Measurements from ENCODE around the gene SNTG2. TPM values are rescaled to one million over a fixed set of nuclear protein-coding genes. Genes with fewer than 3 reads are reported as not detected.

The SNTG2 gene
- total RNA-seq, 1 donor from 2014 or later, result 1.9 TPM

GRCh38 chr2:943821-944220 is 6.8 kb upstream of the SNTG2 start:
- Mint-ChIP-seq H3K27ac (ENCODE audit: unreplicated experiment) (no peak overlapping the region), H3K36me3 (ENCODE audit: low read depth, unreplicated experiment) (no peaks in the 10 kb centered on the region), H3K4me3 (ENCODE audit: unreplicated experiment) (no peak overlapping the region), H3K4me1 (ENCODE audit: low read depth, unreplicated experiment) (peaks cover 17% of the 10 kb centered on the region), H3K9me3 (ENCODE audit: unreplicated experiment) (peaks cover 4% of the 10 kb centered on the region), H3K27me3 (ENCODE audit: low read depth, unreplicated experiment) (peaks cover 13% of the 10 kb centered on the region)
- Histone ChIP-seq H3K9me3 (ENCODE audit: insufficient read depth, low read depth, low read length) (no peaks in the 10 kb centered on the region), H3K27me3 (ENCODE audit: insufficient read depth, low read length) (peaks cover 1% of the 10 kb centered on the region), H3K4me1 (ENCODE audit: insufficient read depth, low read length) (no peaks in the 10 kb centered on the region), H2AFZ (ENCODE audit: low read depth, low read length) (no peak overlapping the region), H4K20me1 (ENCODE audit: insufficient read depth, low read length) (no peaks in the 10 kb centered on the region), H3K36me3 (ENCODE audit: insufficient read depth, low read length) (no peaks in the 10 kb centered on the region), H3K27ac (ENCODE audit: low read depth, low read length) (no peak overlapping the region), H3K4me3 (ENCODE audit: insufficient read depth, low read depth, low read length) (no peak overlapping the region), H3K79me2 (ENCODE audit: insufficient read depth, low read length) (no peaks in the 10 kb centered on the region), H3K4me2 (ENCODE audit: low read length) (no peak overlapping the region), H3K9ac (ENCODE audit: low read length) (no peak overlapping the region)
- TF ChIP-seq EZH2 (IDR thresholded peaks at IDR 0.05; ENCODE audit: insufficient read depth, low read length) (no peak), CTCF (IDR thresholded peaks at IDR 0.05; ENCODE audit: insufficient read depth, low read depth, low read length) (no peak)
- FAIRE-seq (no peak), DNase-seq (ENCODE audit: low read depth) (no peak)

- Histone ChIP-seq H3K79me2 (ENCODE audit: insufficient read depth, low read length) (no peaks in the 10 kb centered on the region), H3K4me2 (ENCODE audit: low read length) (no peak overlapping the region), H3K27ac (ENCODE audit: low read depth, low read length) (no peak overlapping the region), H3K9me3 (ENCODE audit: insufficient read depth, low read depth, low read length) (no peaks in the 10 kb centered on the region), H2AFZ (ENCODE audit: low read depth, low read length) (no peak overlapping the region), H3K36me3 (ENCODE audit: insufficient read depth, low read length) (no peaks in the 10 kb centered on the region), H3K27me3 (ENCODE audit: insufficient read depth, low read length) (peaks cover 10% of the 10 kb centered on the region), H3K4me3 (ENCODE audit: insufficient read depth, low read depth, low read length) (no peak overlapping the region), H3K4me1 (ENCODE audit: insufficient read depth, low read length) (peaks cover 3% of the 10 kb centered on the region), H3K9ac (ENCODE audit: low read length) (no peak overlapping the region), H4K20me1 (ENCODE audit: insufficient read depth, low read length) (no peaks in the 10 kb centered on the region)
- Mint-ChIP-seq H3K36me3 (ENCODE audit: low read depth, unreplicated experiment) (no peaks in the 10 kb centered on the region), H3K27ac (ENCODE audit: unreplicated experiment) (no peak overlapping the region), H3K4me1 (ENCODE audit: low read depth, unreplicated experiment) (peaks cover 8% of the 10 kb centered on the region), H3K9me3 (ENCODE audit: unreplicated experiment) (peaks cover 4% of the 10 kb centered on the region), H3K27me3 (ENCODE audit: low read depth, unreplicated experiment) (peaks cover 20% of the 10 kb centered on the region), H3K4me3 (ENCODE audit: unreplicated experiment) (no peak overlapping the region)
- FAIRE-seq, result no peak
- no peak for DNase-seq (ENCODE audit: low read depth)
- TF ChIP-seq EZH2 (IDR thresholded peaks at IDR 0.05; ENCODE audit: insufficient read depth, low read length) (no peak), CTCF (IDR thresholded peaks at IDR 0.05; ENCODE audit: insufficient read depth, low read depth, low read length) (no peak)
Observed at GRCh38 chr2:944693-945092, 6.0 kb upstream of the SNTG2 start.

- no peaks in the 10 kb centered on the region for H3K36me3 ChIP-seq (ENCODE audit: insufficient read depth, low read length)
- TF ChIP-seq CTCF (IDR thresholded peaks at IDR 0.05; ENCODE audit: insufficient read depth, low read depth, low read length), result no peak
- no peak overlapping the region for H2AFZ ChIP-seq (ENCODE audit: low read depth, low read length)
- FAIRE-seq, result no peak
- H3K27me3 Mint-ChIP-seq (ENCODE audit: low read depth, unreplicated experiment), result peaks cover 21% of the 10 kb centered on the region
- DNase-seq (ENCODE audit: low read depth), result no peak
- peaks cover 4% of the 10 kb centered on the region for H3K4me1 ChIP-seq (ENCODE audit: insufficient read depth, low read length)
- peaks cover 7% of the 10 kb centered on the region for H3K4me1 Mint-ChIP-seq (ENCODE audit: low read depth, unreplicated experiment)
- H3K4me3 Mint-ChIP-seq (ENCODE audit: unreplicated experiment), result no peak overlapping the region
- H4K20me1 ChIP-seq (ENCODE audit: insufficient read depth, low read length), result no peaks in the 10 kb centered on the region
- no peak overlapping the region for H3K9ac ChIP-seq (ENCODE audit: low read length)
- H3K4me2 ChIP-seq (ENCODE audit: low read length), result no peak overlapping the region
- H3K4me3 ChIP-seq (ENCODE audit: insufficient read depth, low read depth, low read length), result no peak overlapping the region
- no peaks in the 10 kb centered on the region for H3K36me3 Mint-ChIP-seq (ENCODE audit: low read depth, unreplicated experiment)
- no peaks in the 10 kb centered on the region for H3K9me3 ChIP-seq (ENCODE audit: insufficient read depth, low read depth, low read length)
- peaks cover 12% of the 10 kb centered on the region for H3K27me3 ChIP-seq (ENCODE audit: insufficient read depth, low read length)
- H3K27ac Mint-ChIP-seq (ENCODE audit: unreplicated experiment), result no peak overlapping the region
- H3K9me3 Mint-ChIP-seq (ENCODE audit: unreplicated experiment), result peaks cover 4% of the 10 kb centered on the region
- H3K79me2 ChIP-seq (ENCODE audit: insufficient read depth, low read length), result no peaks in the 10 kb centered on the region
- H3K27ac ChIP-seq (ENCODE audit: low read depth, low read length), result no peak overlapping the region
Observed at GRCh38 chr2:945104-945503, 5.5 kb upstream of the SNTG2 start.
